ENCODE results near the gene FKBP5.

FKBP5 gene

GRCh38 chr6:35688605-35689322, at the start of gene FKBP5:
FKBP5 (minus strand) TSS chr6:35688915; CDS start chr6:35642824, 46,091 bp downstream.
- in situ Hi-C loops (cut with MboI; ENCODE audit: low sequenced_read_pairs): no loop called here

- in situ Hi-C loops (cut with MboI; ENCODE audit: low sequenced_read_pairs): loop anchor here (5.0 to 25.0 kb wide), 2 partner anchors 155 to 425 kb away; no protein-coding TSS in a partner anchor
Observed at GRCh38 chr6:35737413-35738211, 48.9 kb upstream of the FKBP5 start.

GRCh38 chr6:35736982-35737412, 48.3 kb upstream of the FKBP5 start, which contains the start of gene ARMC12:
ARMC12 (plus strand) TSS chr6:35737032; CDS start chr6:35737109, 77 bp downstream.
- in situ Hi-C loops (cut with MboI; ENCODE audit: low sequenced_read_pairs): loop anchor here (5.0 to 25.0 kb wide), 2 partner anchors 155 to 425 kb away; no protein-coding TSS in a partner anchor

GRCh38 chr6:35736253-35736894, 47.7 kb upstream of the FKBP5 start:
- in situ Hi-C loops (cut with MboI; ENCODE audit: low sequenced_read_pairs): loop anchor here (5.0 to 25.0 kb wide), 2 partner anchors 154 to 424 kb away; no protein-coding TSS in a partner anchor

GRCh38 chr6:35735452-35735851, 46.7 kb upstream of the FKBP5 start:
- in situ Hi-C loops (cut with MboI; ENCODE audit: low sequenced_read_pairs): loop anchor here (5.0 to 25.0 kb wide), 2 partner anchors 153 to 423 kb away; no protein-coding TSS in a partner anchor

GRCh38 chr6:35734319-35734718, 45.6 kb upstream of the FKBP5 start:
- in situ Hi-C loops (cut with MboI; ENCODE audit: low sequenced_read_pairs): loop anchor here (25.0 kb wide), 1 partner anchor 422 kb away; no protein-coding TSS in a partner anchor

- in situ Hi-C loops (cut with MboI; ENCODE audit: low sequenced_read_pairs): loop anchor here (25.0 kb wide), 1 partner anchor 421 kb away; no protein-coding TSS in a partner anchor
Observed at GRCh38 chr6:35733633-35734032, 44.9 kb upstream of the FKBP5 start.

- in situ Hi-C loops (cut with MboI; ENCODE audit: low sequenced_read_pairs): loop anchor here (25.0 kb wide), 1 partner anchor 420 kb away; no protein-coding TSS in a partner anchor
Observed at GRCh38 chr6:35731736-35732532, 43.2 kb upstream of the FKBP5 start.

GRCh38 chr6:35731414-35731735, 42.7 kb upstream of the FKBP5 start:
- in situ Hi-C loops (cut with MboI; ENCODE audit: low sequenced_read_pairs): loop anchor here (25.0 kb wide), 1 partner anchor 419 kb away; no protein-coding TSS in a partner anchor

- in situ Hi-C loops (cut with MboI; ENCODE audit: low sequenced_read_pairs): loop anchor here (25.0 kb wide), 1 partner anchor 419 kb away; no protein-coding TSS in a partner anchor
Observed at GRCh38 chr6:35730745-35731413, 42.2 kb upstream of the FKBP5 start.

GRCh38 chr6:35729722-35730121, 41.0 kb upstream of the FKBP5 start:
- in situ Hi-C loops (cut with MboI; ENCODE audit: low sequenced_read_pairs): loop anchor here (25.0 kb wide), 1 partner anchor 417 kb away; no protein-coding TSS in a partner anchor

- in situ Hi-C loops (cut with MboI; ENCODE audit: low sequenced_read_pairs): loop anchor here (25.0 kb wide), 1 partner anchor 417 kb away; no protein-coding TSS in a partner anchor
Observed at GRCh38 chr6:35728683-35729678, 40.3 kb upstream of the FKBP5 start.

- in situ Hi-C loops (cut with MboI; ENCODE audit: low sequenced_read_pairs): loop anchor here (25.0 kb wide), 1 partner anchor 416 kb away; no protein-coding TSS in a partner anchor
Observed at GRCh38 chr6:35727935-35728682, 39.4 kb upstream of the FKBP5 start.

GRCh38 chr6:35727231-35727934, 38.7 kb upstream of the FKBP5 start:
- in situ Hi-C loops (cut with MboI; ENCODE audit: low sequenced_read_pairs): loop anchor here (25.0 kb wide), 1 partner anchor 415 kb away; no protein-coding TSS in a partner anchor

GRCh38 chr6:35725721-35726438, 37.2 kb upstream of the FKBP5 start:
- in situ Hi-C loops (cut with MboI; ENCODE audit: low sequenced_read_pairs): loop anchor here (25.0 kb wide), 1 partner anchor 414 kb away; no protein-coding TSS in a partner anchor
